Measurements from ENCODE around the gene ZNF12.

Gene ZNF12

DNA sequence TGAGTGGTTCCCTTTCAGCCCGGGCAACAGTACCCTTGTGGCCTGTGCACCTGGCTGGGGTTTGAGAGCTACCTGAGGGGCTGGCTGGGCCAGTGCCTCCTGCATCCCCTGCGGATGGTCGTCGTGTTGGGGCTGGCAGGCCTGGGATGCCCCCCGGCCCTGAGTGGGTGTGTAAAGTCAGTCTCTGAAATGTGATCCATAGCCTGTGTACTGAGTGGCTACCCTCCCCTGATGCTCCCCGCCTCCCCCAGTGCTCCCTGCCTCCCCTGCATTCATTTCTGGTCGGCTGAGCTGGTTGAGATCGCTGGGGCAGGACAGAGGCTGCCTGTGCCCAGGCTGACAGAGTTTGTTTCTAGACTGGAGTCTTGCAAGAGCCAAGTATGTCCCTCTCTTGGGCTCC, 60.3 kb downstream of the ZNF12 start:
- DNase-seq = no peak

DNA sequence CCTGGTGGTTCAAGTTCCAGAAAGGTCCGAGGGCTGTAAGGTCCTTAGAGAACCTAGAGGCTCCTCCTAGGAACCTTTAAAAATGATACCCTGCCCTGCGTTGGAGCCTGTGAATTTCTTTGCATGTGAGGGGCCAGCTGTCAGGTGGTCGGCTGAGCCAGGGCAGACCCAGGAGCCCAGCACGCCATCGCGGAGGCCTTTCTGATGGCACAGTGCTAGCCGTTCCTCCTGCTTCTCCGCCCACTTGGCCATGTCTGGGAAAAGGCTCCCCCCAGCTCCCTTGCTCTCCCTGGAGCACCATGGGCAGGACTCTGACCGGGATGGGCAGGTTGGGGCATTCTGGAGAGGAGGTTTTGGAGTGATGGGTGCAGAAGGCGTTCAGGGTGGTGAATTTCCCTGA, 62.0 kb downstream of the ZNF12 start:
- no peak for DNase-seq

DNA sequence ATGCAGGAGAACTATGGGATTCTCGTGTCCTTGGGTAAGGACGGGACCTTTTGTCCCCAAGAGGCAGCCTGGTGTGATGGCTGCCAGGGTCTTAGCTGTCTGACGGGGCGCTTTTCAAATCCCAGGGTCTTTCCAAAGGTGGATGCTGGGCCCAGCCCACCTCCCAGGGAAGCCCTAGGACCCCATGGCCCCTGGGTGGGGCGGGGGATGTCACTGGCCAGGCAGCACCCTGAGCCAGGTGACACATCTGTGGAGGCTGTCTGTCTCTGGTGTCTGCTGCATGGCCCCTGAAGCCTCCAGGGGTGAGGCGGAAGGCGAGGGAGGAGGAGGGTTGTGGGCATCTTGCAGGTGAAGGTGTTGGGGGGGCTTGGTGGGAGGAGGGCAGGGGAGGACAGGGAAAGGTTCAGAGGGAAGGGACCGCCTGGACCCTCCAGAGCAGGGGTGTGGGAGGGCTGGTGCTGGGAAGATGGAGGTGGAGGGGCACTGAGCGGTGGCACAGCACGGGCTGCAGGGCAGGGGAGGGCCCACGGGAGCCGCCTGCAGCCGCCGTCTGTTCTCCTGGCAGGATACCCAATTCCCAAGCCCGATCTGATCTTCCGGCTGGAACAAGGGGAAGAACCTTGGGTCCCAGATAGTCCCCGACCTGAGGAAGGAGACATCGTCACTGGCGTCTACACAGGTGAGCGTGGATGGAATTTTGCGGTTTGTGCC, 62.7 kb downstream of the ZNF12 start:
- DNase-seq = no peak

DNA sequence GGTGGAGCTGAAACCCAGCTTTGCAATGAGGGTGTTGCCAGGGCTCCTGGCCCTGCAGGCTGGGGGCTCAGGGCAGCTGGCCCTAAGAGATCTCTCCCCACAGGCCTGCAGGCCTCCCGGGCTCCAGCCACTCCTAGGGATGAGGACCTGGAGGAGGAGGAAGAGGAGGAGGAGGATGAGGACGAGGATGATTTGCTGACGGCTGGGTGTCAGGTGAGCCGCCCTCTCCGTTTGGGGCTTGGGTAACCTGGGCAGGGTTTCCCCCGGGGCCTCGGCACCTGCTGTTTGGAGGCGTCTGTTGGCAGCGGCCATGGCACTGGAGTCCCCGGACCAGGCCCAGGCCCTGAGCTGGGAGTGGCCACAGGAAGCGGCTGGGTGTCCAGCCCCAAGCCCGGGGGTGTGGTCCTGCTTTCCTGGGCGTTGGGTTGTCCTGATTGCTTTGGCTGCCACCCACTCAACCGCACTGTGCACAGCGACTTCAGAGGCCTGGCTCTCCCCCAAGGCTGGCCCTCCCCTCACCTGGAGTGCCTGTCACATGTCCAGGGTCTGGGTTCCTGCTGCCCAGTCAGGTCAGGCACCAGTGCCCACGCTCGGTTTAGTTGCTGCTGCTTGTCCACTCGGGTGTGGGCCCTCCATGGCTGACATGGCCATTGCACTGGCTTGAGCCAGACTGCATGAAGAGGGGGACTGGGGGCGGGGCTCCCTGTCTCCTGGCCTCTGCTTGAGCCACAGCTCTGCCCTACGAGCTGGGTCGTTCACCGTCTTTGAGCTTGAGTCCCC, 63.7 kb downstream of the ZNF12 start:
- DNase-seq = no peak

DNA sequence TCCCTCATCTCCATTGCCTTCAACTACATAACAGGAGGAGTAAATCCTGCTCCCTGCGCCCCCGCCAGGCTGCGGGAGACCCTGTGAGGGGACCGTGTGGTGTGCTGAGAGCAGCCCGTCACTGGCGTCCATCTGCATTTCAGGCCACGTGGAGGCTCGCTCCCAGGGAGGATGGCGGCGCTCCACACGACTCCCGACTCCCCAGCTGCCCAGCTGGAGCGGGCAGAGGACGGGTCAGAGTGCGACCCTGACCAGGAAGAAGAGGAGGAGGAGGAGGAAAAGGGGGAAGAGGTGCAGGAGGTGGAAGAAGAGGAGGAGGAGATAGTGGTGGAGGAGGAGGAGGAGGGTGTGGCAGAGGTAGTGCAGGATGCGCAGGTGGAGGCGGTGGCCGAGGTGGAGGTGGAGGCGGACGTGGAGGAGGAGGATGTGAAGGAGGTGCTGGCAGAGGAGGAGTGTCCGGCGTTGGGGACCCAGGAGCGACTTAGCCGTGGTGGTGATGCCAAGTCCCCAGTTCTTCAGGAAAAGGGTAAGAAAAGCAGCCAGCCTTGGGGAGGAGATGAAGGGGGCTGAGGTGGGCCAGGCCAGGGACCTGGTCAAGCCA, 64.4 kb downstream of the ZNF12 start:
- DNase-seq = no peak

DNA sequence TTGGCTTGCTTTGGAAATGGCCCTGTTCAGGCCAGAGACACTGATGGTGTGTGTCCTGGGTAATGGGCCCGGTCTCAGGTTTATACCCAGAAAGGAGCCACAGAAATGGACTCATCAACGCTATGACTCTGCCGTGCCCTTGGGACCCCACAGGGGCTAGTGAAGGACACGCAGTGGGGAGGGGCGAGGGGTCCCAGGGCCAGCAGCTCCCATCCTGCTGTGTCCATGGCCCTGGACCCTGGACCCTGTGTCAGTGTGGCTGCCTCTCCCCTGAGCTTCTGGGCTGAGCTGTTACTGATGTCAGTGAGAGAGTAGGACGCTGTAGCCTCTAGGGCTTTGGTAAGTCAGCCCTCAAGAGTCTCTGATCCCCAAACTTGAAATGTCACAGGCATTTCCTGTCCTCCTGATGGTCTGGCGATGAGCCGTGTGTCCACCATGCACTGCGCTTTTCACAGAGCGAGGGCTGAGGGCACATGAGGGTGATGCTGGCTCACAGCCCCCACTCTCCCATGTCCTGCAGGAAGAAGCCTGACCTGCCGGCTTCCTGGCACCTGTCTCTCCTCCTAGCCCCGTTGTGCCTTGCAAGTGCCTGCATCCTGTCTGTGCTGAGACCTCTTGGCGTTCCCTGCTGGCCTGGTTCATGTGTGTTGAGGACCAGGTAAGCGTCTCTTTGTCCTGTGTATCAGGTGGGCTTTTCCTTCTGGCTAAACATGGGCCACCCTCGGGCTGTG, 65.3 kb downstream of the ZNF12 start:
- DNase-seq = no peak

DNA sequence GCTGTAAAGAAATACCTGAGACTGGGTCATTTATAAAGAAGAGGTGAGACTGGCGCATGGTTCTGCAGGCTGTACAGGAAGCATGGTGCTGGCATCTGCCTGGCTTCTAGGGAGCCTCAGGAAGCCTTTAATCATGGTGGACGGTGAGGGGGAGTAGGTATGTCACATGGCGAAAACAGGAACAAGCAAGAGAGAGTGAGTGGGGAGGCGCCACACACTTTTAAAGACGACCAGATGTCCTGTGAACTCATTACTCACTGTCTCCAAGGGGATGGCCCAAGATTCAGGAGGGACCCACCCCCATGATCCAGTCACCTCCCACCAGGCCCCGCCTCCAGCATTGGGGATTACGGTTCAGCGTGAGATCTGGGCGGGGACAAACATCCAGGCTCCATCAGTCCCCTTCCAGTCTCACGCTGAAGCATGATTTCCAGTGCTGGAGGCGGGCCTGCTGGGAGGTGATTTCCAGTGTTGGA, 66.5 kb downstream of the ZNF12 start:
- no peak for DNase-seq

DNA sequence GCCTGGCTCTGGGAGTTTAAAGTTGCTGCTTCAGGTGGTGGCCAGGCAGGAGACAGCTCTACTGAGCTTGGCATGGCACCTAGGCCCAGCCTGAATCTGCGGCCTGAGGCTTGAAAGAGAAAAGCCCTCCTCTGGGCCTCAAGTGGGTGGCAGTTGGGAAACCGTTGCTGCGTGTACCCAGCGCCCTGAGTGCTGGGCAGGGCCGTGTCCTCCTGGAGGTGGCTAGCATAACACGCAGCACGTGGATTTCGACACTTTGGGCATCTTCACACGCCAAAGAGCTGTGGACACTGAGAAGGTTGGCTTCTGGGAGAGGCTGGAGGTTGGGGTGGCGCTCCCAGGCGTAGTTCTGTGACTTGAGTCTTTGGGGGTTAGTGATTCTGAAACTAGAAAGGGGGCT, 67.1 kb downstream of the ZNF12 start:
- no peak for DNase-seq

DNA sequence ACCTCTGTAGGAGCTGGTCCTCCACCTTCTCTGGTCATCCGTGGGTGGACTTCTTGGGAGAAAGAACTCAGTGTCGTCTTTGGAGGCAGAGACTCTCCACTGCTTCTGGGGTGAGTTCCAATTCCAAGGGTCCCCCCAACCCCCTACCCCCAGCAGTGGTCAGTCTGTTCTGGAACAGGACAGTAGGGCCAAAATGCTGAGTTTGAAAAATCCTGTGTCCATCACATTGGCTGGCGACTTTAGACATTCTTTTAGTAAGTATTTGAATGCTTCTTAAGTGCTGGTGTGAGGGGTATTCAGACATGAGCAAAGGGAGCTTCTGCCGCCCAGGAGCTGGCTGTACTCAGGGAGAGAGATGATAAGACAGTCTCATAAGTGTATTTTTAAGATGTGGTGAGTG, 67.7 kb downstream of the ZNF12 start:
- no peak for DNase-seq

Data from CD4-positive, alpha-beta T cell treated with Interleukin-6 for 4 hours (primary cell).